GM12801 (cell line): ENCODE results near the gene PTPRC.

ENCODE experiments used
- TF ChIP-seq, protein P1 (sequence below): IDR thresholded peaks from one replicate; pipeline ENCODE4 v1.5.1; 2011; ENCODE audit warnings: control low read depth; ENCODE audit not compliant: insufficient read length; ENCODE audit errors: extremely low read depth

The PTPRC gene

DNA sequence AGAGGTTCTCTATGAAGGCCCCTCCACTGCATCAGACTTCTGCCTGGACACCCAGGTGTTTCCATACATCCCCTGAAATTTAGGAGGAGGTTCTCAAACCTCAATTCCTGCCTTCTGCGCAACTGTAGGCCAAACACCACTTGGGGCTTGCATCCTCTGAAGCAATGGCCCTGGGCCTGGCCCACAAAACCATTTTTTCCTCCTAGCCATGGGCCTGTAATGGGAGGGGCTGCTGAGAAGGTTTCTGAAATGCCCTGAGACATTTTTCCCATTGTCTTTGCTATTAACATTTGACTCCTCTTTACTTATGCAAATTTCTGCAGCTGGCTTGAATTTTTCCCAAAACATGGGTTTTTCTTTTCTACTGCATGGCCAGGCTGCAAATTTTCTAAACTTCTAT is 37.9 kb upstream of the PTPRC start:
- TF ChIP-seq, protein P1, sequence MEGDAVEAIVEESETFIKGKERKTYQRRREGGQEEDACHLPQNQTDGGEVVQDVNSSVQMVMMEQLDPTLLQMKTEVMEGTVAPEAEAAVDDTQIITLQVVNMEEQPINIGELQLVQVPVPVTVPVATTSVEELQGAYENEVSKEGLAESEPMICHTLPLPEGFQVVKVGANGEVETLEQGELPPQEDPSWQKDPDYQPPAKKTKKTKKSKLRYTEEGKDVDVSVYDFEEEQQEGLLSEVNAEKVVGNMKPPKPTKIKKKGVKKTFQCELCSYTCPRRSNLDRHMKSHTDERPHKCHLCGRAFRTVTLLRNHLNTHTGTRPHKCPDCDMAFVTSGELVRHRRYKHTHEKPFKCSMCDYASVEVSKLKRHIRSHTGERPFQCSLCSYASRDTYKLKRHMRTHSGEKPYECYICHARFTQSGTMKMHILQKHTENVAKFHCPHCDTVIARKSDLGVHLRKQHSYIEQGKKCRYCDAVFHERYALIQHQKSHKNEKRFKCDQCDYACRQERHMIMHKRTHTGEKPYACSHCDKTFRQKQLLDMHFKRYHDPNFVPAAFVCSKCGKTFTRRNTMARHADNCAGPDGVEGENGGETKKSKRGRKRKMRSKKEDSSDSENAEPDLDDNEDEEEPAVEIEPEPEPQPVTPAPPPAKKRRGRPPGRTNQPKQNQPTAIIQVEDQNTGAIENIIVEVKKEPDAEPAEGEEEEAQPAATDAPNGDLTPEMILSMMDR = no peak

GRCh38 chr1:198601936-198602889 is 36.6 kb upstream of the PTPRC start:
- TF ChIP-seq, protein P1 = no peak

GRCh38 chr1:198604975-198605374 is 33.9 kb upstream of the PTPRC start:
- TF ChIP-seq, protein P1 = no peak

DNA sequence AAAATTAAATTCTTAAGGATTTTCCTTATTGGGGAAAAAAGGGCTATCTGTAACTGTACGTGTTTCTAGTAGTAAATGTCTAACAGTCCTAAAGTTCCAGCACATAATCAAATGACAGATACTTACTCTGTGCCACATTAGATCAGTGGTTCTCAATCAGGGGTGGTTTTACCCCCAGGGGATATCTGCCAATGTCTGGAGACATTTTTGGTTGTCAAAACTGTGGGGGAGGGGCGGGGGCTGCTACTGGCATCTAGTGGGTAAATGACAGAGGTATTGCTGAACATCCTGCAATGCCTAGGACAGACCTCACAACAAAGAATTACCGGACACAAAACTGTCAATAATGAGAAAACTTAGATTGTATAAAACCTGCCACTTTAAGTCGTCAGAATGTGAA is 33.4 kb upstream of the PTPRC start:
- TF ChIP-seq, protein P1 = no peak

- TF ChIP-seq, protein P1 = no peak
These were observed 32.8 kb upstream of the PTPRC start for GRCh38 chr1:198606020-198606438.

DNA sequence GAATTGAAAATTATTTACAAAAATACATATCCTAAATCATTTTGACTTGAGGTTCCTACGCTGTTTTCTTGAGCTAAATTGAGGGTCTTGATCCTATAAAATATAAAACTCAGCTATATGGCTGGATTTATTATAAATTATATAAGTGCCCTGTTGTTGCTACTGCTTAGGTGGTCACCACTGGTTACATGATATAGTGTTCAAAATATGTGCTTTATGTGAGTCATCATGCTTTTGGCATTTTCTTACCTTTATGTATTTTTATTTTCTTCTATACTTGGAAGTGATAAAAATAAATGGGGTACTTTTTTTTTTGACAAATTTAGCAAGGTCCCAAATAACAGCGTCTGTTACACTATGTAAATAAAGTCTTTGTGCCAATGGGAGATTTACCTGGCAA is 31.1 kb upstream of the PTPRC start:
- TF ChIP-seq, protein P1 = no peak

GRCh38 chr1:198610362-198610761 is 28.5 kb upstream of the PTPRC start:
- TF ChIP-seq, protein P1 = no peak
